HEK293T (cell line): ENCODE data around the gene FBXL7.

Experiments used
- CTCF ChIA-PET: fragments of 350-600 bp; formaldehyde crosslinking; extraction: SDS; loops from one replicate; lab custom pipeline; 2021; ENCODE audit warnings: antibody characterized with exemption, inconsistent platforms; lab: Yijun Ruan, JAX
- POLR2A ChIA-PET: fragments of 350-600 bp; formaldehyde crosslinking; extraction: SDS; loops from one replicate; lab custom pipeline; 2020; ENCODE audit warnings: antibody characterized with exemption, inconsistent platforms; lab: Yijun Ruan, JAX
- DNase-seq: peaks from one replicate; pipeline ENCODE4 v3.0.0; 2012; ENCODE audit warnings: mixed read lengths; ENCODE audit errors: extremely low spot score
- ARNT ChIP-seq: fragments of 450-650 bp; IDR thresholded peaks from 2 replicates; pipeline ENCODE4 v1.6.1; 2017; ENCODE audit warnings: mild to moderate bottlenecking
- BHLHE40 ChIP-seq: fragments of 450-650 bp; IDR thresholded peaks from 2 replicates; pipeline ENCODE4 v1.6.1; 2016; ENCODE audit warnings: mild to moderate bottlenecking, moderate library complexity, borderline replicate concordance
- CTBP1 ChIP-seq: fragments of 450-650 bp; IDR thresholded peaks from 2 replicates; pipeline ENCODE4 v1.6.1; 2016; ENCODE audit warnings: borderline replicate concordance
- ELF4 ChIP-seq: fragments of 450-650 bp; IDR thresholded peaks from 2 replicates; pipeline ENCODE4 v1.6.1; 2017; ENCODE audit warnings: antibody characterized with exemption
- FOXA1 ChIP-seq: fragments of 450-650 bp; IDR thresholded peaks from 2 replicates; pipeline ENCODE4 v1.6.1; 2016; ENCODE audit warnings: mild to moderate bottlenecking
- FOXK2 ChIP-seq: fragments of 450-650 bp; IDR thresholded peaks from 2 replicates; pipeline ENCODE4 v1.6.1; 2016; ENCODE audit warnings: mild to moderate bottlenecking
- FOXM1 ChIP-seq: fragments of 450-650 bp; IDR thresholded peaks from 2 replicates; pipeline ENCODE4 v1.6.1; 2017; ENCODE audit warnings: mild to moderate bottlenecking, borderline replicate concordance
- HDGF ChIP-seq: fragments of 450-650 bp; IDR thresholded peaks from 2 replicates; pipeline ENCODE4 v1.6.1; 2017; ENCODE audit warnings: antibody characterized with exemption, borderline replicate concordance
- L3MBTL2 ChIP-seq: fragments of 450-650 bp; conservative IDR thresholded peaks from 2 replicates; pipeline ENCODE4 v1.6.1; 2016; ENCODE audit warnings: mild to moderate bottlenecking
- LEF1 ChIP-seq: fragments of 450-650 bp; IDR thresholded peaks from 2 replicates; pipeline ENCODE4 v1.6.1; 2017; ENCODE audit warnings: mild to moderate bottlenecking, borderline replicate concordance
- NFRKB ChIP-seq: fragments of 450-650 bp; IDR thresholded peaks from 2 replicates; pipeline ENCODE4 v1.6.1; 2016; ENCODE audit warnings: mild to moderate bottlenecking, moderate library complexity
- SP1 ChIP-seq: fragments of 450-650 bp; IDR thresholded peaks from 2 replicates; pipeline ENCODE4 v1.6.1; 2017
- SUZ12 ChIP-seq: fragments of 450-650 bp; IDR thresholded peaks from 2 replicates; pipeline ENCODE4 v1.6.1; 2016; ENCODE audit warnings: mild to moderate bottlenecking
- TARDBP ChIP-seq: fragments of 450-650 bp; IDR thresholded peaks from 2 replicates; pipeline ENCODE4 v1.6.1; 2016
- ZNF384 ChIP-seq: fragments of 450-650 bp; IDR thresholded peaks from 2 replicates; pipeline ENCODE4 v1.6.1; 2016
- TF ChIP-seq, protein P1 (sequence below): fragments of 450-650 bp; IDR thresholded peaks from 2 replicates; pipeline ENCODE4 v1.6.1; 2016

Gene FBXL7

DNA sequence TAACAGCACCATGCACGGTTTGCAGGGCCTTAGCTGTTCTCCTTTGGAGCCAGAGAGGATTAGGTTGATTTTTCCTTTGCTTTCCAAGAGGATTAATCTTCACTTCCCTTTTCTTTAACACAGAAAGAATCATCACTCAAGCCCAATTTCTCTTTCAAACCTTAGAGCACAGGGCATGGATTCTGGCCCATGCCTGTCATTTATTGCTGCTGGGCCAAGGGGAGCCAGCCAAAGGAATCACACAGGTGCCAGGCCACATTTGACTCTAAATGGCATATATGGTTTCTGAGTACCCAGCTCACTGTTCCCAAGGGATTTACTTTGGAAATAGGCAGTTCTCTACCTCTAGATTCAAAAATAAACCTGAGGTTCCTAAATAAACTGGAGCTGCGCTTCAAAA lies 58.3 kb downstream of the FBXL7 start:
- ChIA-PET POLR2A (no interaction called here), CTCF (no interaction called here)
- no peak for DNase-seq
- TF ChIP-seq SP1 (no peak), ARNT (no peak), ZNF384 (no peak), HDGF (no peak), FOXA1 (no peak), BHLHE40 (no peak), NFRKB (no peak), L3MBTL2 (no peak), FOXK2 (no peak), ELF4 (no peak), LEF1 (no peak), FOXM1 (no peak), TARDBP (no peak), CTBP1 (no peak), SUZ12 (no peak)
- TF ChIP-seq, protein P1, sequence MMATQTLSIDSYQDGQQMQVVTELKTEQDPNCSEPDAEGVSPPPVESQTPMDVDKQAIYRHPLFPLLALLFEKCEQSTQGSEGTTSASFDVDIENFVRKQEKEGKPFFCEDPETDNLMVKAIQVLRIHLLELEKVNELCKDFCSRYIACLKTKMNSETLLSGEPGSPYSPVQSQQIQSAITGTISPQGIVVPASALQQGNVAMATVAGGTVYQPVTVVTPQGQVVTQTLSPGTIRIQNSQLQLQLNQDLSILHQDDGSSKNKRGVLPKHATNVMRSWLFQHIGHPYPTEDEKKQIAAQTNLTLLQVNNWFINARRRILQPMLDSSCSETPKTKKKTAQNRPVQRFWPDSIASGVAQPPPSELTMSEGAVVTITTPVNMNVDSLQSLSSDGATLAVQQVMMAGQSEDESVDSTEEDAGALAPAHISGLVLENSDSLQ, result no peak

DNA sequence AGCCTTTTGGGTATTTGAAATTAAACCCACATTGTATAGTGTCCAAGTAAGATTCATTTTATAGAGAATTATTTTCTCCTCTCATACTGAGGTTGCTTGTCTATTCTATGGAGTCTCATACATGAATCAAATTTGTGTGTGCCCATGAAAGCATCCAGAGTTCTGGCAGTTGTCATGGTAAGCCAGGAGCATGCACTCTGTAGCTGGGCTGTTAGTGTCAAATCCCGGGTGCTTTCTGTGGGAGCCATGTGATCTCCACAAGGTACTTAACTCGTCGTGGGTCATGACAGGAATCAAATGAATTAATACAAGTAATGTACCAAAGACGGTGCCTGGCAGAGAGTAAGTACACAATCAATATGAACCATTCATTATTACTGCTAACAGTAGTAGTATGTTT lies 58.7 kb downstream of the FBXL7 start:
- CTCF ChIA-PET, result no interaction called here
- no peak for DNase-seq
- TF ChIP-seq ZNF384, result no peak
- no peak for TF ChIP-seq SUZ12
- POLR2A ChIA-PET, result no interaction called here

- TF ChIP-seq FOXA1 (no peak), FOXK2 (no peak), ELF4 (no peak), ARNT (no peak), HDGF (no peak), LEF1 (no peak), BHLHE40 (no peak), ZNF384 (no peak), L3MBTL2 (no peak), SUZ12 (no peak), SP1 (no peak), CTBP1 (no peak)
- TF ChIP-seq, protein P1, result no peak
- ChIA-PET POLR2A (no interaction called here), CTCF (interaction anchor here (0.6 kb wide), 1 partner anchor 59 kb away, joined by 7 read pairs; no protein-coding TSS in a partner anchor)
- DNase-seq, result no peak
These were observed 60.4 kb downstream of the FBXL7 start for GRCh38 chr5:15560421-15560820.

GRCh38 chr5:15564523-15564922 lies 64.5 kb downstream of the FBXL7 start:
- TF ChIP-seq ELF4 (no peak), FOXM1 (no peak), L3MBTL2 (no peak), ARNT (no peak), SP1 (no peak), TARDBP (no peak), CTBP1 (no peak), NFRKB (no peak), FOXK2 (no peak), HDGF (no peak), FOXA1 (no peak), ZNF384 (no peak), LEF1 (no peak), SUZ12 (no peak), BHLHE40 (no peak)
- TF ChIP-seq, protein P1, result no peak
- no peak for DNase-seq
- POLR2A ChIA-PET, result no interaction called here
- CTCF ChIA-PET, result no interaction called here

GRCh38 chr5:15564957-15565356 lies 65.0 kb downstream of the FBXL7 start:
- TF ChIP-seq, protein P1, result no peak
- no peak for TF ChIP-seq TARDBP
- TF ChIP-seq SUZ12, result no peak
- no peak for TF ChIP-seq ZNF384
- TF ChIP-seq FOXK2, result no peak
- TF ChIP-seq L3MBTL2, result no peak
- no peak for TF ChIP-seq BHLHE40
- TF ChIP-seq ELF4, result no peak
- no peak for TF ChIP-seq LEF1
- TF ChIP-seq FOXM1, result no peak
- TF ChIP-seq FOXA1, result no peak
- TF ChIP-seq SP1, result no peak
- no peak for TF ChIP-seq HDGF
- no peak for TF ChIP-seq ARNT
- TF ChIP-seq NFRKB, result no peak
- TF ChIP-seq CTBP1, result no peak
- DNase-seq, result no peak
- POLR2A ChIA-PET, result no interaction called here
- CTCF ChIA-PET, result no interaction called here
